Peyer's patch (tissue), 4 donors: ENCODE measurements around the gene WWOX.

Experiments used
- CTCF ChIP-seq, 6 experiments: fragments of 450-650 bp in 4 of 6; fragments of 200-600 bp in 2 of 6; sonication (generic) in 1 of 6; IDR thresholded peaks; one replicate each; pipeline ENCODE4 v1.5.1; 2017 to 2019; ENCODE audit warnings: antibody characterized with exemption in 6 of 6, mild to moderate bottlenecking in 3 of 6, moderate library complexity in 1 of 6
- POLR2A ChIP-seq, 2 donors: fragments of 450-650 bp; IDR thresholded peaks; one replicate each; pipeline ENCODE4 v1.5.1; 2017; ENCODE audit warnings: antibody characterized with exemption in 2 of 2, mild to moderate bottlenecking in 2 of 2, moderate library complexity in 2 of 2

GRCh38 chr16:78549366-78549765 is 449.9 kb downstream of the WWOX start:
- no peak for TF ChIP-seq POLR2A (IDR thresholded peaks at IDR 0.05)
- no peak for TF ChIP-seq CTCF (IDR thresholded peaks at IDR 0.05)
